Peyer's patch (tissue), 4 donors: ENCODE results near the gene MRPL33. TPM values are rescaled to one million over a fixed set of nuclear protein-coding genes. Genes with fewer than 3 reads are reported as not detected.

Source experiments
- DNase-seq, 3 donors: peaks; one replicate each; pipeline ENCODE4 v3.0.0-alpha.2; 2017 to 2019
- H3K27ac ChIP-seq, 4 donors: fragments of 200-600 bp; sonication (generic); one replicate each; pipeline ENCODE4 v1.5.1; 2016 to 2019
- H3K27me3 ChIP-seq, 2 donors: fragments of 200-600 bp; sonication (generic); one replicate each; pipeline ENCODE4 v1.5.1; 2019
- H3K36me3 ChIP-seq, 3 donors: fragments of 200-600 bp; sonication (generic); one replicate each; pipeline ENCODE4 v1.5.1; 2016 to 2019
- H3K4me1 ChIP-seq, 4 donors: fragments of 200-600 bp; sonication (generic); one replicate each; pipeline ENCODE4 v1.5.1; 2016 to 2019
- H3K4me3 ChIP-seq, 4 donors: fragments of 200-600 bp; sonication (generic); 1 replicate in 3 of 4; 2 replicates in 1 of 4; pipeline ENCODE4 v1.5.1; 2016 to 2019; ENCODE audit warnings: mild to moderate bottlenecking in 1 of 4
- H3K9me3 ChIP-seq, 4 donors: fragments of 200-600 bp; sonication (generic); one replicate each; pipeline ENCODE4 v1.5.1; 2016 to 2019; ENCODE audit warnings: mild to moderate bottlenecking in 1 of 4
- CTCF ChIP-seq, 6 experiments: fragments of 450-650 bp in 4 of 6; fragments of 200-600 bp in 2 of 6; sonication (generic) in 1 of 6; IDR thresholded peaks; one replicate each; pipeline ENCODE4 v1.5.1; 2017 to 2019; ENCODE audit warnings: antibody characterized with exemption in 6 of 6, mild to moderate bottlenecking in 3 of 6, moderate library complexity in 1 of 6
- POLR2A ChIP-seq, 2 donors: fragments of 450-650 bp; IDR thresholded peaks; one replicate each; pipeline ENCODE4 v1.5.1; 2017; ENCODE audit warnings: antibody characterized with exemption in 2 of 2, mild to moderate bottlenecking in 2 of 2, moderate library complexity in 2 of 2
- total RNA-seq, 4 donors: library from RNA; depleted of rRNA; stranded (reverse); fragments of >200 nt; gene quantifications; one replicate each; pipeline ENCODE4 v1.1.0, GENCODE V29; 2016

MRPL33 gene
- total RNA-seq = 10 to 100 TPM; 25.6 to 67.1 (median 37.8) TPM

- DNase-seq = peak; percentile 96 to 97 (median 97)
- no peaks in the 10 kb centered on the region for H3K27me3 ChIP-seq
- H3K36me3 ChIP-seq = peaks cover 0 to 14% (median 0%) of the 10 kb centered on the region in 3 donors
- H3K27ac ChIP-seq = peak within 1 kb of the TSS; percentile 81 to 87 (median 84)
- H3K4me3 ChIP-seq = peak within 1 kb of the TSS; percentile 59 to 85 (median 80)
- H3K9me3 ChIP-seq = no peaks in the 10 kb centered on the region
- TF ChIP-seq CTCF (IDR thresholded peaks at IDR 0.05) (no peak), POLR2A (IDR thresholded peaks at IDR 0.05) (peak; percentile 49 to 50)
- H3K4me1 ChIP-seq = peaks cover 0 to 24% (median 6%) of the 10 kb centered on the region in 4 donors
Measured at GRCh38 chr2:27771548-27772335, at the start of gene MRPL33. Gene MRPL33, plus strand, starts transcription at chr2:27771719. Its CDS starts 59 bp downstream, at chr2:27771778.

- Histone ChIP-seq H3K36me3 (no peaks in the 10 kb centered on the region), H3K27me3 (no peaks in the 10 kb centered on the region), H3K4me1 (peaks cover 0 to 5% (median 0%) of the 10 kb centered on the region in 4 donors), H3K4me3 (no peak overlapping the region), H3K9me3 (no peaks in the 10 kb centered on the region), H3K27ac (no peak overlapping the region)
- DNase-seq = no peak
- TF ChIP-seq CTCF (IDR thresholded peaks at IDR 0.05) (no peak), POLR2A (IDR thresholded peaks at IDR 0.05) (no peak)
Measured at GRCh38 chr2:27721884-27722485, 49.5 kb upstream of the MRPL33 start.

- Histone ChIP-seq H3K36me3 (no peaks in the 10 kb centered on the region), H3K9me3 (no peaks in the 10 kb centered on the region), H3K27ac (peak overlapping the region; percentile 3 to 65 (median 15)), H3K27me3 (no peaks in the 10 kb centered on the region), H3K4me3 (no peak overlapping the region), H3K4me1 (peaks cover 0 to 14% (median 0%) of the 10 kb centered on the region in 4 donors)
- TF ChIP-seq POLR2A (IDR thresholded peaks at IDR 0.05) (no peak), CTCF (IDR thresholded peaks at IDR 0.05) (peak; percentile 27 to 86 (median 72))
- peak in 2 of 3 donors; percentile 61 to 79 for DNase-seq
Measured at GRCh38 chr2:27723372-27724144, 48.0 kb upstream of the MRPL33 start.

- no peak for DNase-seq
- no peaks in the 10 kb centered on the region for H3K9me3 ChIP-seq
Measured at GRCh38 chr2:27724191-27724590, 47.3 kb upstream of the MRPL33 start.

More at GRCh38 chr2:27724191-27724590, 47.3 kb upstream of the MRPL33 start:
- TF ChIP-seq CTCF (IDR thresholded peaks at IDR 0.05) (no peak), POLR2A (IDR thresholded peaks at IDR 0.05) (no peak)
- no peaks in the 10 kb centered on the region for H3K36me3 ChIP-seq
- peaks cover 0 to 18% (median 0%) of the 10 kb centered on the region in 4 donors for H3K4me1 ChIP-seq
- H3K4me3 ChIP-seq = no peak overlapping the region
- H3K27me3 ChIP-seq = no peaks in the 10 kb centered on the region
- H3K27ac ChIP-seq = peak overlapping the region in 2 of 4 donors; percentile 3 to 65
